PC-3 (cell line): ENCODE data around the gene GMDS. TPM values are rescaled to one million over a fixed set of nuclear protein-coding genes. Genes with fewer than 3 reads are reported as not detected.
"Not testable (repeated sequence)": the region's sequence is repeated elsewhere in the genome, so short reads cannot be mapped to it uniquely, and the experiment has no call there.

Source experiments
- ATAC-seq: fragments of 200-7000 bp; cut with Tn5 transposase; 2 replicates; pipeline ENCODE4 v1.9.1; 2020; ENCODE audit warnings: mild to moderate bottlenecking, moderate library complexity
- BruUV-seq: library from RNA; stranded (reverse); fragments of 400-500 nt; replicated peaks from 2 replicates; lab custom pipeline; 2021; lab: Mats Ljungman, UMichigan
- CTCF ChIA-PET: fragments of 300-600 bp; sonication (Branson Sonifier 250); formaldehyde crosslinking; loops from one replicate; lab custom pipeline; 2022; ENCODE audit warnings: antibody characterized with exemption; lab: Charles Lee
- POLR2A ChIA-PET: fragments of 300-600 bp; sonication (Branson Sonifier 250); formaldehyde crosslinking; loops from one replicate; lab custom pipeline; 2022; ENCODE audit warnings: antibody characterized with exemption; ENCODE audit not compliant: unreplicated experiment; lab: Charles Lee
- DNase-seq: peaks from one replicate; pipeline ENCODE4 v3.0.0-alpha.2; 2015
- H2AFZ ChIP-seq: fragments of 300-600 bp; sonication (generic); 2 replicates; pipeline ENCODE4 v1.6.0; 2016; ENCODE audit warnings: antibody characterized with exemption, low read length
- H3F3A ChIP-seq: fragments of 300-600 bp; sonication (generic); one replicate; pipeline ENCODE4 v1.6.0; 2017; ENCODE audit warnings: antibody characterized with exemption, low read length, control low read depth, mild to moderate bottlenecking; ENCODE audit not compliant: unreplicated experiment
- H3K27ac ChIP-seq: fragments of 300-600 bp; sonication (generic); 2 replicates; pipeline ENCODE4 v1.5.1; 2016; ENCODE audit warnings: mild to moderate bottlenecking, low read length
- H3K27me3 ChIP-seq: fragments of 300-600 bp; sonication (generic); 2 replicates; pipeline ENCODE4 v1.6.1; 2016; ENCODE audit warnings: low read length, mixed read lengths
- H3K36me3 ChIP-seq: fragments of 300-600 bp; sonication (generic); 2 replicates; pipeline ENCODE4 v1.6.1; 2016; ENCODE audit warnings: low read depth, mixed run types, low read length, mixed read lengths
- H3K4me1 ChIP-seq: fragments of 300-600 bp; sonication (generic); 2 replicates; pipeline ENCODE4 v1.5.1; 2016; ENCODE audit warnings: low read length; ENCODE audit not compliant: insufficient read depth
- H3K4me2 ChIP-seq: fragments of 300-600 bp; sonication (generic); 2 replicates; pipeline ENCODE4 v1.6.0; 2016; ENCODE audit warnings: low read length
- H3K4me3 ChIP-seq: fragments of 300-600 bp; sonication (generic); 2 replicates; pipeline ENCODE4 v1.5.1; 2016; ENCODE audit warnings: mild to moderate bottlenecking, low read length, mixed read lengths
- H3K79me2 ChIP-seq: fragments of 300-600 bp; sonication (generic); 2 replicates; pipeline ENCODE4 v1.6.1; 2017; ENCODE audit warnings: low read length, mixed read lengths
- H3K9ac ChIP-seq: fragments of 300-600 bp; sonication (generic); 2 replicates; pipeline ENCODE4 v1.6.0; 2016; ENCODE audit warnings: mild to moderate bottlenecking, low read length
- H3K9me2 ChIP-seq: fragments of 300-600 bp; sonication (generic); replicated peaks from 2 replicates; pipeline ENCODE4 v1.6.1; 2016; ENCODE audit warnings: mixed run types, low read length, mixed read lengths
- H3K9me3 ChIP-seq: fragments of 300-600 bp; sonication (generic); 2 replicates; pipeline ENCODE4 v1.6.1; 2016; ENCODE audit warnings: low read length, mixed read lengths
- H4K20me1 ChIP-seq: fragments of 300-600 bp; sonication (generic); 2 replicates; pipeline ENCODE4 v1.6.1; 2016; ENCODE audit warnings: low read length, mixed read lengths
- EZH2 ChIP-seq: fragments of 300-600 bp; sonication (generic); IDR thresholded peaks from one replicate; pipeline ENCODE4 v1.6.1; 2017; ENCODE audit warnings: antibody characterized with exemption, mild to moderate bottlenecking, low read length; ENCODE audit not compliant: unreplicated experiment
- EZH2phosphoT487 ChIP-seq: fragments of 300-600 bp; sonication (generic); IDR thresholded peaks from 2 replicates; pipeline ENCODE4 v1.6.1; 2018; ENCODE audit warnings: mild to moderate bottlenecking, antibody characterized with exemption, low read length, borderline replicate concordance
- intact Hi-C: fragments of 100-400 bp; cut with micrococcal nuclease; formaldehyde crosslinking; loops from 2 replicates; pipeline ENCODE4 v1.9.0; 2023
- total RNA-seq: library from RNA; depleted of rRNA; stranded (reverse); fragments of >200 nt; gene quantifications from 2 replicates; pipeline ENCODE4 v1.2.3, GENCODE V29; 2014
- TF ChIP-seq, protein P1 (sequence below): fragments of 300-600 bp; sonication (generic); conservative IDR thresholded peaks from 2 replicates; pipeline ENCODE4 v1.5.1; 2017; ENCODE audit warnings: antibody characterized with exemption, low read depth, mild to moderate bottlenecking, low read length

GMDS gene
- total RNA-seq, 1 experiment from 2014 or later = 18.3 TPM

- no peaks in the 10 kb centered on the region for H3K79me2 ChIP-seq
- TF ChIP-seq, protein P1, sequence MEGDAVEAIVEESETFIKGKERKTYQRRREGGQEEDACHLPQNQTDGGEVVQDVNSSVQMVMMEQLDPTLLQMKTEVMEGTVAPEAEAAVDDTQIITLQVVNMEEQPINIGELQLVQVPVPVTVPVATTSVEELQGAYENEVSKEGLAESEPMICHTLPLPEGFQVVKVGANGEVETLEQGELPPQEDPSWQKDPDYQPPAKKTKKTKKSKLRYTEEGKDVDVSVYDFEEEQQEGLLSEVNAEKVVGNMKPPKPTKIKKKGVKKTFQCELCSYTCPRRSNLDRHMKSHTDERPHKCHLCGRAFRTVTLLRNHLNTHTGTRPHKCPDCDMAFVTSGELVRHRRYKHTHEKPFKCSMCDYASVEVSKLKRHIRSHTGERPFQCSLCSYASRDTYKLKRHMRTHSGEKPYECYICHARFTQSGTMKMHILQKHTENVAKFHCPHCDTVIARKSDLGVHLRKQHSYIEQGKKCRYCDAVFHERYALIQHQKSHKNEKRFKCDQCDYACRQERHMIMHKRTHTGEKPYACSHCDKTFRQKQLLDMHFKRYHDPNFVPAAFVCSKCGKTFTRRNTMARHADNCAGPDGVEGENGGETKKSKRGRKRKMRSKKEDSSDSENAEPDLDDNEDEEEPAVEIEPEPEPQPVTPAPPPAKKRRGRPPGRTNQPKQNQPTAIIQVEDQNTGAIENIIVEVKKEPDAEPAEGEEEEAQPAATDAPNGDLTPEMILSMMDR = no peak
- TF ChIP-seq EZH2 (no peak), EZH2phosphoT487 (no peak)
- DNase-seq (no peak), ATAC-seq (no peak)
- ChIA-PET CTCF (no interaction called here), POLR2A (no interaction called here)
- H3K27ac ChIP-seq = no peak overlapping the region
- H3K9ac ChIP-seq = no peak overlapping the region
- intact Hi-C loops = no loop called here
- H3F3A ChIP-seq = no peaks in the 10 kb centered on the region
- H3K4me2 ChIP-seq = no peak overlapping the region
- H4K20me1 ChIP-seq = no peaks in the 10 kb centered on the region
- H2AFZ ChIP-seq = no peak overlapping the region
- H3K36me3 ChIP-seq = no peaks in the 10 kb centered on the region
- H3K9me3 ChIP-seq = no peaks in the 10 kb centered on the region
- H3K4me1 ChIP-seq = no peaks in the 10 kb centered on the region
- H3K9me2 ChIP-seq = no peaks in the 10 kb centered on the region
- no TSS peak for BruUV-seq
- no peaks in the 10 kb centered on the region for H3K27me3 ChIP-seq
- H3K4me3 ChIP-seq = no peak overlapping the region
Observed at GRCh38 chr6:1848752-1849151, 396.7 kb downstream of the GMDS start.

DNA sequence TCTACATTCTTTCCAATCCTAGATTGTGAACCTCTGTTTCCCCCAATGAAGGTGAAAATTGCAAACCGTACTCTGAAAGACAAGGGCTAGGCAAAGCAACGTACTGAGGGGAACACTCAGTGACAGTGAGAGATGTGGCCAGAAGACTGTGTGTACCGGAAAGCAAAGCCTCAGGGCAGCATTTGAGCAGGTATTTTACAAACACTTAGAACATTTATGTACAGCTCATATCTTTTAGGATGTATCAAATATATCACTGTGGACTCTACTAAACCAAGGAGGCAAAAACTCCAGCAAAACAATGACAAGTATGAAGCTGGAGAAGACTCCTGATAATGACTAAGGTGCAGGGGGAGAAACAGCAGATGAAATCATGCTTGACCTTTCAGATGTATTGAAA lies 398.8 kb downstream of the GMDS start:
- no peaks in the 10 kb centered on the region for H3K9me3 ChIP-seq
- H3K79me2 ChIP-seq = no peaks in the 10 kb centered on the region
- ATAC-seq (no peak), DNase-seq (no peak)
- no peak overlapping the region for H3K4me3 ChIP-seq
- no peaks in the 10 kb centered on the region for H3K9me2 ChIP-seq
- intact Hi-C loops = no loop called here
- no peaks in the 10 kb centered on the region for H4K20me1 ChIP-seq
- ChIA-PET CTCF (no interaction called here), POLR2A (no interaction called here)
- no peaks in the 10 kb centered on the region for H3K36me3 ChIP-seq
- TF ChIP-seq EZH2 = no peak
- TF ChIP-seq, protein P1 = no peak
- TF ChIP-seq EZH2phosphoT487 = no peak
- H3K4me1 ChIP-seq = peaks cover 7% of the 10 kb centered on the region
- H3K4me2 ChIP-seq = no peak overlapping the region
- no TSS peak for BruUV-seq
- H3K27ac ChIP-seq = no peak overlapping the region
- H3K9ac ChIP-seq = no peak overlapping the region
- no peak overlapping the region for H2AFZ ChIP-seq
- H3K27me3 ChIP-seq = no peaks in the 10 kb centered on the region
- H3F3A ChIP-seq = no peaks in the 10 kb centered on the region

DNA sequence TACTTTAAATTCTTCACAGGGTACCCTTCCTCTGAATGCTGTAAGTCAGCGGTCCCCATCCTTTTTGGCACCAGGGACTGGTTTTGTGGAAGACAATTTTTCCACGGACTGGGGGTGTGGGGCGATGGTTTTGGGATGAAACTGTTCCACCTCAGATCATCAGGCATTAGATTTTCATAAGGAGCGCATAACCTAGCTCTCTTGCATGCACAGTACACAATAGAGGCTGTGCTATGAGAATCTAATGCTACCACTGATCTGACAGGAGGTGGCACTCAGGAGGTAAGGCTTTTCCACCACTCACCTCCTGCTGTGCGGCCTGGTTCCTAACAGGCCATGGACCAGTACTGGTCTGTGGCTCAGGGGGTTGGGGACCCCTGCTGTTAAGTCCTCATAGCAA lies 399.9 kb downstream of the GMDS start:
- H3K9me2 ChIP-seq, H3K79me2 ChIP-seq, H3K4me3 ChIP-seq, H2AFZ ChIP-seq, H3K36me3 ChIP-seq, H3F3A ChIP-seq, H3K4me2 ChIP-seq, H4K20me1 ChIP-seq, H3K9ac ChIP-seq, BruUV-seq, intact Hi-C loops, CTCF ChIA-PET, POLR2A ChIA-PET, ATAC-seq, DNase-seq, H3K27me3 ChIP-seq, H3K27ac ChIP-seq, H3K9me3 ChIP-seq: not testable (repeated sequence)
- H3K4me1 ChIP-seq = peaks cover 18% of the 10 kb centered on the region
